HG02623 (cell line): ENCODE results near the gene PLB1.

Experiments used
- ATAC-seq: cut with Tn5 transposase; IDR thresholded peaks from one replicate; pipeline ENCODE4 v1.9.1; 2021; ENCODE audit warnings: moderate library complexity; ENCODE audit not compliant: unreplicated experiment

The PLB1 gene

GRCh38 chr2:28505361-28505760, 9.5 kb downstream of the PLB1 start:
- no peak for ATAC-seq

- ATAC-seq, result no peak
Observed at GRCh38 chr2:28506112-28506910, 10.5 kb downstream of the PLB1 start.

GRCh38 chr2:28507796-28508764, 12.2 kb downstream of the PLB1 start:
- ATAC-seq, result no peak

DNA sequence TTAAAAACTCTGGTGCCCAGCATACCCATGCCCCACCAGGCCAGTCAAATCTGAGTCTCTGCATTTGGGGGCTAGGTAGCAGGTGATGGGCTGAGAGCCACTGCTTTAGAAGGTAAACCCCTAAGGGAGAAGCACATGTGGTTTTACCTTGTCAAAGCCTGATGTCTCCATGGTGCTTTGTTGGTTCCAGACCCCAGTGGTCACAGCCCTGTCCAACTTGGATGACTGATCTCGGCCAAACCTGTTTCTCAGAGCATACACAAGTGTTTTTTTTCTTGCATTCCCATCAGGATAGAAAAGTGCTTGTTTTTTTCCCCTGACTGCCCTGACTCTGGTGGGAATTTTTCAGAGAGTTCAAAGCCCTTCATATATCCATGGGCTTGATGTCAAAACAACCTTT, 13.5 kb downstream of the PLB1 start:
- ATAC-seq, result no peak

DNA sequence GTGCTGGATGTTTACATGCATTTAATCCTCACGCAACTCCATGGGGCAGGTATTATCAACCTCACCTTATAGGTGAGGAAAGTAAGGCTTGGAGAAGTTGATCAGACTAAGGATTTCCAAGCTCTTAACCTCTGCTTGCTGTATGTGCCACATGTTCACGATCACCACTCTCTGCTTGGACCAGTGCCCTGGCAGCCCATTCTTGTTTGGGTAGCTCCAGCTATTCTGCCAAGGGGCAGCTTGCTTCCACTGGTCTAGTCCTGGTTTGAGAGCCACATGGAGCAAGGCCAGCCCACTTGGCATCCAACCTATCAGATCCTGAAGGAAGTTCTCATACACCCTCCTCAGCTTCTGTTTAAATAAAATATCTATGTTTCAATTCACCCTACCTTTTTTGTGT, 14.3 kb downstream of the PLB1 start:
- ATAC-seq, result no peak

DNA sequence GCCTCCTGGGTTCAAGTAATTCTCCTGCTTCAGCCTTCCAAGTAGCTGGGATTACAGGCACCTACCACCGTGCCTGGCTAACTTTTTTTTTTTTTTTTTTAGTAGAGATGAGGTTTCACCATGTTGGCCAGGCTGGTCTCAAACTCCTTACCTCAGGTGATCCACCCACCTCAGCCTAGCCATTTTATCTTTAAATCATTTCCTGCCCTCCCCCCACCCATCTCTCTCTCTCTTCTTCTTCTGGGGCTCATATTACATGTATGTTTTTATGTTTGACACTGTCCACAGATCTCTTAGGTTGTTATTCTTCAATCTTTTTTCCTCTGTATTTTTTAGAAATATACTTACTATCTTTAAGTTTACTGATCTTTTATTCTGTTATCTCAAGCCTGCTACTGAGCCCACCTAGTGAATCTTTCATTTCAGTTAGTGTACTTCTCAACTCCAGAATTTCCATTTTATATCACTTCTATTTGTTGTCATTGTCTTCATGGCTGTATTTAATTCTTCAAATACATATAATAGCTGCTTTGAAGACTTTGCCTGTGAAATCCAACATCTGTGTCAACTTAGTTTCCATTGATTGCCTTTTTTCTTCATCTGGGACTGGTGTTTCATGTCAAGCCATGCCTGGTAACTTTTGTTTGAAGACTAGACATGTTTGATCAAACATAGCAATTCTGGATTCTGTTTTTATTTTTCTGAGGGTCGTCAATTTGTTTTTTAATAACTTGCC, 16.2 kb downstream of the PLB1 start:
- ATAC-seq, result no peak

- no peak for ATAC-seq
Observed at GRCh38 chr2:28512607-28512965, 16.7 kb downstream of the PLB1 start.

DNA sequence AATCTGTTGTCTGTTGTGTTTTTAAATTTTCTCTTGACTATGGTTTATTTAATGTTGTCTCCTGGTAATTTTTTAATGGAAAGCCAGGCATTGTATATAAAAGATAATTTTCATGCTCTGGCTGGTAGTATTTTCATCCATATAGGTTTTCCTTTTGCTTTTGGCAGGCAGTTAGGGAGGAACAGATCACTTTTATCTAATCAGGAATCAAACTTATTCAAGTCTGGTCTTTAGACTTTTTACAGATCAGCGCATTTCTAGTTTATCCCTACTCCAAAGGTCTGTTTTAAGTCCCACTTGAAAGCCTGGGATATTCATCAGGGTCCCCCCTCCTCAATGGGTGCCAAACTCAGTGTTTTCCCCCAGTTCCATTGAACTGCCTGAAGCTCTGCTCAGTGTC, 17.2 kb downstream of the PLB1 start:
- no peak for ATAC-seq

DNA sequence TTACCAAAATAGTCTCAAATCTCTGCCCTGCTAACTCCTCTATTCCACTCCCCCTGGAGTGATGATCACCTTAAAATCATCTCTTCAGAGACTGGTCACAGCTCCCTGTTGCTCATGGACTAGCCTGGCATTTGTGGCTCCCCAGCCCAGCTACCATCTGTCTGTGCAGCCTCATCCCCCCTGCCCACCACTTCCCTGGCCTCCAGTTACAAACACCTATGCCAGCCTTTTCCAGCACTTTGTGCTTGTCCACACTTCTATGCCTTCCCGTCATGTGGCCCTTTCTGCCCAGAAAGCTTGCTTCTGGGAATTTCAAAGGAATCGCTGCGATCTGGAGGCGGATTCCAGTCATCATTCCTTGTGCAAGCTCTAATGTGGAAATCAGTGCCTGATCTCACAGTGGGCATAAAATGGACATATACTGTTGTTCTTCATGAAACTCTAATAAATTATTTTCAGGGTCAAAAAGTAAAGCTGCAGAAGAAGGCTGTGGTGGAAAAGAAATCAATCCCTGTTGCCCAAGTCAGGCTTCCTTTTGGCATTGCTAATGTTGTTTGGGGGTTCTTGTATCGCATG, 19.4 kb downstream of the PLB1 start:
- ATAC-seq, result no peak

DNA sequence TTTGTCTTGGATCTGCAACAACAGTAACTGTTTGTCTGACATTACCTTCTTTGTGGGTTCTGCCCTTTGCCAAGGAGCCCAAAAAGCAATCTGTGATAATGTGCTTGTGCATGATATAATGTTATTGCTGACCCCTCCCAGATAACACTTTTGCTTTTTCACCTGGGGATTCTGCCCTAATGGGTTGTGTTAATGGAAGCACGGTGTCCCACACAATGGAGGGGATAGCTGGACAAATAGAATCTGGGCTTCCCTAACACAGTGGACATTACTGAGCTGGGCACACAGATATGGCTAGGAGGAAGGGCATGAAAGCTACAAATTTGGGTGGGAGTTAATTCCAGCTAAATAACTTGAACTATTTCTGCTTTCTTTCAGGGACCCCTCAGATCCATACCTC, 20.6 kb downstream of the PLB1 start:
- ATAC-seq, result no peak

DNA sequence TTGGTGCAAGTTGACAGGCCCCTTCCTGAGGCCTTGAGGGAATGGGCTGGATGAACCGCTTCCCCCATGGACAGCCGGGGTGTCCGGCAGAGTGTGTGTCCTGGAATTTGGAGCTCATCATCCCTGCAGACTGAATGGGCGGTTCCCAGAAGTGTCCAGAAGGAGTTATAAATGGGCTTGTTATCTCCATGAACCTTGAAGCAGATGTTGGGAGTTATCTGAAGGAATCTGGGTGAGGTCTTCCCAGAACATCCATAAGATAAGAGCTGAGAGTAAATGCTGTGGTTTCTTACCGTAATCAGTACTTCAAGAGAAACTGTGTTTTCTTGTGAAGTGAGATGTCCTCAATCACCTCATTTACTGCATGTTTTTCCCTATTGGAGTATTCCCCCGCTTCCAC, 21.1 kb downstream of the PLB1 start:
- ATAC-seq, result no peak

DNA sequence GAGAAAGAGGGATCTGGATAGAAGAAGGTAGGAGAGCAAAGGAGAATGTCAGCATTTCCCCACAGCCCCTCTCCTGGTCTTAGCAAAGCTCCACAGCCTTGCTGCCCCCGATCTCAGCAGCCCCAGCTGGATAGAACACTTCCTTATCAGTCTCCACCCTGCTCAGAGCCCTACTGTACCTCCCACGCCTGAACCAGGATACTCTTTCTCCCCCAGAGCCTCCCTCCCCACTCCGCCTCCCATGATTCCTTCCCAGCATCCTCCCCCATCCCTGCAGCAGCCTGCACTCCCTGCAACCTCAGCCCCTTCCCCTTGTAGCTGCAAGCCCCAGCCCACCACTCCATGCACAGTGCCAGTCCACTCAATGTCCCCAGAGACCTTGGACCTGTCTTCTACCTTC, 25.8 kb downstream of the PLB1 start:
- ATAC-seq, result no peak

DNA sequence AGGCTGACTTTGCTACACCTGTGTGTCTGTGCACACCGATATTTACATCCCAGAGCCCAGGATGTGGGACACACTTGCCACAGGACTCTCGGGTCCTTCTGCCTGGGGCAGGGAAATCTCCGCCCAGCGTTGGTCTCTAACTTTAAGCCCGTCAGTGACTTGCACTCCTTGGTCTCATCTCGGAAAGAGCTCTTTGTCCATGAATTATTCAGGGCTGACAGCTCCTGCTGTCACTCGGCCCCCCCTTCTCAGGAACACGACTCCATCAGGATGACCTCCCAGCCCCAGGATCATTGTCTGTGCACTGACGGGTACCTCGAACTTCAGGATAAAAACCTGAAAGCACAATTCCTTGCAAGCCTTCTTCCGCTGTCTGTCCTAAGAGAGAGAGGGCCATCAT, 26.6 kb downstream of the PLB1 start:
- ATAC-seq, result no peak

DNA sequence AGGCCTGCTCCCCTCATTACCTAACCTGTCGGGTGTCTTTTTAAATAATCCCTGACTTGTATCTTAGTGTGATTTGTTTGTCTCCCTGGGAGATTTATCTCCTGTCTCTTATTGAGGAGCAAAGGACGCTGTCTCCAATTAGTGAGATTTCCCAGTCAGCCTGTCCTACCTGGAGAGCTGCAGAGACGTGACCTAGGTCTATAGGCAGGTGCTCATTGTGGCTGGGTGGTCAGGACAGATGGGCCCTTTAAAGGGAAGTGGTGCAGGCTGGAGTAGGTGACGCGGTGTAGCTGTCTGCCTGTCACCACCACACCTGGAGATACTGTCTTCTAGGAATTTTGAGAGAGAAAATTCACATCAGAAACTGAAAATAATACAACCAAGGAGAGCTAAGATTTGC, 28.0 kb downstream of the PLB1 start:
- no peak for ATAC-seq

- ATAC-seq, result no peak
Observed at GRCh38 chr2:28525481-28525880, 29.6 kb downstream of the PLB1 start.

DNA sequence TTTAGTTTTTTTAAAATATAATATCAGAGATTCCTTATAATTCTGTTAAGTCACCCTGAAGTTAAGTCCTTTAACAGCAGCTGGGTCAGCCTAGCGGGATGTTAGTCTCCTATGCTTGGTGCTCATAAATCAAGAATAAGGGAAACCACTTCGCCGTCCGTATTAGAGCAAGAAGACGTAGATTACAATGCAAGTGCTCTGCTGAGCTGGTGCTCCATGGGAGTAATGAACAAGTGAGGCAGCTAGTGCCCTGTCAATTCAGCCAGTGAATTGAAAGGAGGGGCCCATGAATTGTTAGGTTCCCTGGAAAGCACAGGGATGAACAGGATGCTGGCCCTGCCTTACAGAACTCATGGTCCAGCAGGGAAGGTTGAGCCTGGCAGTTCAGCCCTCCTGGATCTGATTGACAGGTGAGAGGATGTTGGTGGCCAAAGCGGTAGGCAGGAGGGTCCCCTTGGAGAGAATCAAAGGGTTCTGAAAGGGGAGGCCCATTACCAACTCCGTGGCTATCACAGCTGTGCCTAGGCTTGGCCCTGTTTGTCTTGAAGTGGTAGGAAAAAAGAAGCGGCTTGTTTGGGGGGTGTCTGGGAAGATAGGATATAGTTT, 30.8 kb downstream of the PLB1 start:
- ATAC-seq, result no peak

- no peak for ATAC-seq
Observed at GRCh38 chr2:28527196-28527595, 31.3 kb downstream of the PLB1 start.

GRCh38 chr2:28528206-28528605, 32.3 kb downstream of the PLB1 start:
- ATAC-seq, result no peak

DNA sequence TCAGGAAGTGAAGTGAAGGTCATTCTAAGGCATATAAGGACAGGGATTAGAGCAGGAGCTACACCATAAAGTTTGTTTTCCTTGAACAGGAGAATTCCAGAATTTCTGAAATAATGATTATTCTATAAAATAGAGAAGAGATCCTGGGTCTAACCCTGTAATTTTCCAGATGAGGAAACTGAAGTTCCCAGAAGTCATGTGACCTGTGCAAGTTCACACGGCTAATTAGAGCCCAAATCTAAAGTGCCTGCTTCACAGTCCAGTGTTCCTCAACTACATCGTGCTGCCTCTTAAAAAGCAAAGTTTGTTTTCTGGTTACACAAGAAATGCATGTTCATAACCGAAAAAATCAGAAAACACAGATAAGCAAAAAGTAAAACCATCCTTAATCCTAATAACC, 34.9 kb downstream of the PLB1 start:
- ATAC-seq, result no peak

GRCh38 chr2:28532399-28532798, 36.5 kb downstream of the PLB1 start:
- no peak for ATAC-seq
